ENCODE results near the gene ZEB1.

GRCh38 chr10:31490858-31491504, 172.0 kb downstream of the ZEB1 start:
- TF ChIP-seq CTCF (conservative IDR thresholded peaks at IDR 0.05) (peak; percentile 86), ZFX (IDR thresholded peaks at IDR 0.05) (no peak)
